Heart right ventricle (tissue), 16 donors: ENCODE results near the gene NRXN3. TPM values are rescaled to one million over a fixed set of nuclear protein-coding genes. Genes with fewer than 3 reads are reported as not detected.

ENCODE experiments used
- ATAC-seq, 8 donors: fragments of 200-7000 bp; cut with Tn5 transposase; one replicate each; pipeline ENCODE4 v1.9.1; 2020; ENCODE audit warnings: mild to moderate bottlenecking in 8 of 8, moderate library complexity in 8 of 8, moderate number of reproducible peaks in 1 of 8
- DNase-seq, 2 donors: peaks; one replicate each; pipeline ENCODE4 v3.0.0-alpha.2; 2020
- H3K27ac ChIP-seq, 10 donors: fragments of 200-600 bp; sonication (generic) in 2 of 10; one replicate each; pipeline versions ENCODE4 v1.5.0 to v1.8.0; 2020 to 2022; ENCODE audit warnings: mild to moderate bottlenecking in 3 of 10
- H3K27me3 ChIP-seq, 7 donors: fragments of 200-600 bp; one replicate each; pipeline ENCODE4 v1.8.0; 2021 to 2022; ENCODE audit warnings: mild to moderate bottlenecking in 2 of 7
- H3K36me3 ChIP-seq, 9 donors: fragments of 200-600 bp; sonication (generic) in 1 of 9; one replicate each; pipeline versions ENCODE4 v1.5.0 to v1.8.0; 2020 to 2022; ENCODE audit warnings: mild to moderate bottlenecking in 2 of 9
- H3K4me1 ChIP-seq, 9 donors: fragments of 200-600 bp; sonication (generic) in 1 of 9; one replicate each; pipeline versions ENCODE4 v1.5.0 to v1.8.0; 2020 to 2022; ENCODE audit warnings: mild to moderate bottlenecking in 4 of 9
- H3K4me3 ChIP-seq, 10 donors: fragments of 200-600 bp; sonication (generic) in 2 of 10; one replicate each; pipeline versions ENCODE4 v1.5.0 to v1.8.0; 2020 to 2022; ENCODE audit warnings: mild to moderate bottlenecking in 7 of 10, moderate library complexity in 2 of 10
- H3K9me3 ChIP-seq, 11 donors: fragments of 200-600 bp in 10 of 11; sonication (generic) in 2 of 11; one replicate each; pipeline versions ENCODE4 v1.5.0 to v1.8.0; 2013 to 2022; ENCODE audit warnings: mild to moderate bottlenecking in 2 of 11, control low read depth in 1 of 11, moderate library complexity in 1 of 11
- WGBS, 2 donors: extraction: QIAGEN DNeasy Blood & Tissue Kit; methylation state at CpG; one replicate each; pipeline ENCODE4 v1.1.7; 2013; ENCODE audit warnings: inconsistent platforms in 1 of 2; 5-methylcytosine and 5-hydroxymethylcytosine counted together
- intact Hi-C, 10 donors: fragments of 100-400 bp; cut with DNase I; formaldehyde crosslinking; loops; one replicate each; pipeline versions ENCODE4 v1.11.1 to v1.14.2; 2022
- polyA plus RNA-seq, 2 donors: library from polyadenylated mRNA; stranded (reverse); fragments of 200-250 nt; gene quantifications; one replicate each; pipeline ENCODE4 v1.2.3, GENCODE V29; 2013
- total RNA-seq, 10 donors: library from RNA; stranded (reverse); fragmentation: NEBNext Ultra II Directional in 3 of 10; extraction: Animal tissue kit (Norgen Biotek cat#: 25700) in 3 of 10; gene quantifications; one replicate each; pipeline versions ENCODE4 v1.2.1 to v1.2.4, GENCODE V29; 2021 to 2023
- TF ChIP-seq, protein P1 (sequence below), 9 donors: fragments of 200-600 bp; sonication (generic) in 2 of 9; IDR thresholded peaks; one replicate each; pipeline versions ENCODE4 v1.5.0 to v1.8.0; 2021 to 2022; ENCODE audit warnings: antibody characterized with exemption in 9 of 9, mild to moderate bottlenecking in 5 of 9, moderate library complexity in 1 of 9
- donor health status: Arrhythmogenic right ventricular cardiomyopathy.
- donor health status: ischemic (EF 13 %, LVEDD 7.1; RV severe dilation, severe dysfunction).
- donor health status: healthy with polysubstance abuse.
- donor health status: DM: no; HTN: yes; CAD: no.
- donor health status: DM: no; HTN: no; CAD: no.
- donor health status: ischemic (EF 25% LVEDD 6.9; RV normal size, moderate dysfunction).
- donor health status: ischemic (EF 25% LVEDD 5.7; RV mildly dilated, moderate dysfunction).
- donor health status: healthy.
- donor health status: DM: yes; HTN: yes; CAD: no.
- donor health status: Ischemic cardiomyopathy.
- donor health status: ischemic (EF 35%, LVEDD 5.7; RV mildly dilated, moderate dysfunction).
- donor health status: nonischemic (EF 11% LVEDD 7.7; RV severe dilation, severe dysfunction).
- donor health status: DM: yes; HTN: yes; CAD: no.
- donor health status: PGD.
- donor health status: ischemic (EF 29% LVEDD 5.4; RV normal size, mild dysfunction).
- donor health status: nonischemic (EF 23%, LVEDD 6.1; RV moderate dilation, normal function).

NRXN3 gene
- total and polyA plus RNA-seq, 12 donors: 0.23 to 1.8 (median 0.87) TPM

- DNase-seq (no peak), ATAC-seq (no peak)
- Histone ChIP-seq H3K4me3 (no peak overlapping the region), H3K27me3 (peaks cover 0 to 2% (median 0%) of the 10 kb centered on the region in 7 donors), H3K4me1 (no peaks in the 10 kb centered on the region), H3K27ac (no peak overlapping the region), H3K36me3 (no peaks in the 10 kb centered on the region), H3K9me3 (no peaks in the 10 kb centered on the region)
- intact Hi-C loops: no loop called here
- TF ChIP-seq, protein P1, sequence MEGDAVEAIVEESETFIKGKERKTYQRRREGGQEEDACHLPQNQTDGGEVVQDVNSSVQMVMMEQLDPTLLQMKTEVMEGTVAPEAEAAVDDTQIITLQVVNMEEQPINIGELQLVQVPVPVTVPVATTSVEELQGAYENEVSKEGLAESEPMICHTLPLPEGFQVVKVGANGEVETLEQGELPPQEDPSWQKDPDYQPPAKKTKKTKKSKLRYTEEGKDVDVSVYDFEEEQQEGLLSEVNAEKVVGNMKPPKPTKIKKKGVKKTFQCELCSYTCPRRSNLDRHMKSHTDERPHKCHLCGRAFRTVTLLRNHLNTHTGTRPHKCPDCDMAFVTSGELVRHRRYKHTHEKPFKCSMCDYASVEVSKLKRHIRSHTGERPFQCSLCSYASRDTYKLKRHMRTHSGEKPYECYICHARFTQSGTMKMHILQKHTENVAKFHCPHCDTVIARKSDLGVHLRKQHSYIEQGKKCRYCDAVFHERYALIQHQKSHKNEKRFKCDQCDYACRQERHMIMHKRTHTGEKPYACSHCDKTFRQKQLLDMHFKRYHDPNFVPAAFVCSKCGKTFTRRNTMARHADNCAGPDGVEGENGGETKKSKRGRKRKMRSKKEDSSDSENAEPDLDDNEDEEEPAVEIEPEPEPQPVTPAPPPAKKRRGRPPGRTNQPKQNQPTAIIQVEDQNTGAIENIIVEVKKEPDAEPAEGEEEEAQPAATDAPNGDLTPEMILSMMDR (IDR thresholded peaks at IDR 0.05): no peak
- WGBS, 2 donors: 26 to 27% methylated on average over 2 of the region's 2 CpGs
Observed at GRCh38 chr14:79074510-79074909, 904.3 kb downstream of the NRXN3 start.

DNA sequence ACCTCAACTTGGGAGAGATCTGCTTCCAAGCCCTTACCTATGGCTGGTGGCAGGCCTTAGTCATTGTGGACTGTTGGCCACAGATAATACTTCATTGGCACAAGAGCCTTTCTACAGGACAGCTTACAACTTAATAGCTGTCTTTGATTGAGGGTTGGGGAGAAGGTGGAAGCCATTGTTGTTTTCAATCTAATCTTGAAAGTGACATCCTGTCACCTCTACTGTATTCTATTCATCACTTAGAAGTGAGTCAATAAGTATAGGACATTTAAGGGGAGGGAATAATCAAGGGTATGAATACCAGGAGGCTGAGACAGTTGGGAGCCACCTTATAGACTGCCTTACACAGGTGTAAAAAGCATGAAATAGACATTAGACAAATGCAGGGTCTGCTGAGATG, 906.3 kb downstream of the NRXN3 start:
- H3K36me3 ChIP-seq: no peaks in the 10 kb centered on the region
- peaks cover 0 to 2% (median 0%) of the 10 kb centered on the region in 7 donors for H3K27me3 ChIP-seq
- TF ChIP-seq, protein P1 (IDR thresholded peaks at IDR 0.05): no peak
- no peak overlapping the region for H3K27ac ChIP-seq
- ATAC-seq (no peak), DNase-seq (no peak)
- H3K9me3 ChIP-seq: no peaks in the 10 kb centered on the region
- intact Hi-C loops: no loop called here
- H3K4me1 ChIP-seq: no peaks in the 10 kb centered on the region
- H3K4me3 ChIP-seq: no peak overlapping the region

DNA sequence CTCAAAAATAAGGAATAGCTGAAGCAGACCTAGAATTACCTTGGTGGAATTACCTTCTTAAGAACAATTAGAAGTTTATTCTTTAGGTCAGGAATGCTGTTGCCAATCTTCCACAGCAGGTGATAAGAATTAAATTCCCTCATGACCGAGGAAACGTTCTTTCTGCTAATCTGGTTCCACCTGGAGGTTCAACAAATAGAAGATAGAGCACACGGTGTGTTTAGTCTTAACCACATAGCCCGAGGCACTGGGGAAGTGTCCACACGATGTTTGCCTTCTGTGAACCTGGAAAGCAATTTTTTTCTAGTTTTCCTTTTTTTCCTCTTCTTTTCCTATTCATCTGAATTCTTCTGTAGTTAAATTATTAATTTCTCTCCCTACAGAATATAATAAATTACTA, 906.9 kb downstream of the NRXN3 start:
- TF ChIP-seq, protein P1 (IDR thresholded peaks at IDR 0.05): no peak
- Histone ChIP-seq H3K27ac (no peak overlapping the region), H3K36me3 (no peaks in the 10 kb centered on the region), H3K4me1 (no peaks in the 10 kb centered on the region), H3K9me3 (no peaks in the 10 kb centered on the region), H3K27me3 (peaks cover 0 to 2% (median 0%) of the 10 kb centered on the region in 7 donors), H3K4me3 (no peak overlapping the region)
- no peak for DNase-seq
- ATAC-seq: no peak
- intact Hi-C loops: no loop called here
- WGBS, 2 donors: 47 to 49% methylated on average over 5 of the region's 5 CpGs

DNA sequence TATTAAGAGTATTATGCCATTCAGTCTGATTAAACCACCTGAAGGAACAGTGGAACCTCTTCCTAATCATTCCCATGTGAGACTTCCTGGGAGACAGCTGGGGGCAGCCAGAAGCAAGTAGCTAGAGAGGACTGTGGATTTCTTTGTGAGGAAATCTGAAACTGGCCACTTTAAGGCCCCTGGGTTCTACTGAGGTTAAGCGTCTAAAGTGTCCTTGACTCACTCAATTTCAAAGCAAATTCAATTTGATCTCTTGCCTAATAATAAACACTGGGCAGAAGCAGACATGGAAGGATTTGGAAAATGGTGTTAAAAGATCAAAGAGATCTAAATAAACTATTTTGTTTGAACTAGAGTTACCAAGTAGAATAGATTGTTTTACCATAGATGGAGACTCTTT, 909.9 kb downstream of the NRXN3 start:
- no peak overlapping the region for H3K4me3 ChIP-seq
- WGBS, 2 donors: 85 to 86% methylated on average over 1 of the region's 1 CpG
- H3K4me1 ChIP-seq: no peaks in the 10 kb centered on the region
- ATAC-seq (no peak), DNase-seq (no peak)
- no peaks in the 10 kb centered on the region for H3K27me3 ChIP-seq
- TF ChIP-seq, protein P1 (IDR thresholded peaks at IDR 0.05): no peak
- no peaks in the 10 kb centered on the region for H3K9me3 ChIP-seq
- H3K36me3 ChIP-seq: no peaks in the 10 kb centered on the region
- no peak overlapping the region for H3K27ac ChIP-seq
- intact Hi-C loops: no loop called here

- intact Hi-C loops: no loop called here
- 88 to 91% methylated on average over 2 of the region's 2 CpGs for WGBS, 2 donors
- TF ChIP-seq, protein P1 (IDR thresholded peaks at IDR 0.05): no peak
- DNase-seq: no peak
- Histone ChIP-seq H3K9me3 (no peaks in the 10 kb centered on the region), H3K4me3 (no peak overlapping the region), H3K36me3 (no peaks in the 10 kb centered on the region), H3K27me3 (no peaks in the 10 kb centered on the region), H3K27ac (no peak overlapping the region), H3K4me1 (no peaks in the 10 kb centered on the region)
- no peak for ATAC-seq
Observed at GRCh38 chr14:79082883-79083282, 912.7 kb downstream of the NRXN3 start.
